NCI-H1436 treated with DMSO at 0.1 percent for 48 hours (cell line): ENCODE results near the gene RBM33.
"Not testable (repeated sequence)": the region's sequence is repeated elsewhere in the genome, so short reads cannot be mapped to it uniquely, and the experiment has no call there.

Experiments used
- DNase-seq: peaks from one replicate; lab custom pipeline; 2025; lab: John Stamatoyannopoulos, UW

The RBM33 gene, protein sequence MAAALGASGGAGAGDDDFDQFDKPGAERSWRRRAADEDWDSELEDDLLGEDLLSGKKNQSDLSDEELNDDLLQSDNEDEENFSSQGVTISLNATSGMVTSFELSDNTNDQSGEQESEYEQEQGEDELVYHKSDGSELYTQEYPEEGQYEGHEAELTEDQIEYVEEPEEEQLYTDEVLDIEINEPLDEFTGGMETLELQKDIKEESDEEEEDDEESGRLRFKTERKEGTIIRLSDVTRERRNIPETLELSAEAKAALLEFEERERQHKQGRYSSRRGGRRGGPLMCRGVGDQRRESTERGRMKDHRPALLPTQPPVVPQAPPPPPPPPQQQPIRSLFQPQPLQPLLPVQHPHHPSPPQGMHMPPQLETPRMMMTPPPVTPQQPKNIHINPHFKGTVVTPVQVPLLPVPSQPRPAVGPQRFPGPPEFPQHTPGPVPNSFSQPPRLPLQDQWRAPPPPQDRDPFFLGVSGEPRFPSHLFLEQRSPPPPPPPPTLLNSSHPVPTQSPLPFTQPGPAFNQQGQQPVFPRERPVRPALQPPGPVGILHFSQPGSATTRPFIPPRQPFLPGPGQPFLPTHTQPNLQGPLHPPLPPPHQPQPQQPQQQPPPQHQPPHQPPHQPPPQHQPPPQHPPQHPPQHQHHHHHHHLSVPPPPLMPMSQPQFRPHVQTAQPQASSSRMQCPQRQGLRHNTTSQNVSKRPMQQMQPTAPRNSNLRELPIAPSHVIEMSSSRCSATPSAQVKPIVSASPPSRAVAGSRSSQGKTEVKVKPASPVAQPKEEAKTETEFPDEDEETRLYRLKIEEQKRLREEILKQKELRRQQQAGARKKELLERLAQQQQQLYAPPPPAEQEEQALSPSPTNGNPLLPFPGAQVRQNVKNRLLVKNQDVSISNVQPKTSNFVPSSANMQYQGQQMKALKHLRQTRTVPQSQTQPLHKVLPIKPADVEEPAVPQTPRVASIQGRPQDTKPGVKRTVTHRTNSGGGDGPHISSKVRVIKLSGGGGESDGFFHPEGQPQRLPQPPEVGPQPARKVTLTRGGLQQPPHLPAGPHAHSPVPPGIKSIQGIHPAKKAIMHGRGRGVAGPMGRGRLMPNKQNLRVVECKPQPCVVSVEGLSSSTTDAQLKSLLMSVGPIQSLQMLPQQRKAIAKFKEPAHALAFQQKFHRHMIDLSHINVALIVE

DNA sequence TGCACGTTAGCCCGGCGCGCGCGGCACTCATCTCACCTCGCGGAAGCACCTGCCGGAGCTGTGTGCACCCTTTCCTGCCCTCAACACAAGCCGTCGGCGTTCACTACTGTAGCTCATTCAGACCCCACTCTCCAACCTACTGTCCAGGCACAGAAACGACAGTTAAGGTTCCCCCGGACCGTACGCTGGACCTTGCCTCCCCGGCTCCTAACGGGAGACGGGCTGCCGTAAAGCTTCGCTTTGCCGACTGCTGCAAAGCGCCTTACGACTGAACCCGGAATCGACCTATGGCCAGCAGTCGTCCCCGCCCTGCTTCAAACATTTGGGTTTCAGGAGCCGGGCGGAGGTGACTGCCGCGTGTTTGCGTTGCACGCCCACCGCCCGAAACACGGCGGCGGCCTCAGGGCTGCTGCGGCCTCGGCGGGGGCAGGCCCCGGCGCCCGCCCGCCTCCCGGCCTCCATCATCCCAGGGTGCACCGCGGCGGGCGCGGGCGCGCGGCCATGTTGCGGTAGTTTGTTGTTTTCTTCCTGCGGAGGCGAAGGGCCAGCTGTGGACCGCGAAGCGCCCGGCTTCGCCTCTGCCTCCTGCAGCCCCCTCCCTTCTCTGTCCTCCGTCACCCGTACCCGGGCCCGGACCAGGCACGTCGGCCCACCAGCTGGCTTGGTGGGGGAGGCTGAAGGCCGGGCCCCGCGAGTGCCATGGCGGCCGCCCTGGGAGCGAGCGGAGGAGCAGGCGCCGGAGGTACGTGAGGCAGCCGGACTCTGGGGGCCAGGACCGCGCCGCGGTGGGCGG lies at the start of gene RBM33:
RBM33 (plus strand) TSS at position 484 of the 793 bp plus-strand sequence; CDS start at position 700, 216 bp downstream.
- no peak for DNase-seq

DNA sequence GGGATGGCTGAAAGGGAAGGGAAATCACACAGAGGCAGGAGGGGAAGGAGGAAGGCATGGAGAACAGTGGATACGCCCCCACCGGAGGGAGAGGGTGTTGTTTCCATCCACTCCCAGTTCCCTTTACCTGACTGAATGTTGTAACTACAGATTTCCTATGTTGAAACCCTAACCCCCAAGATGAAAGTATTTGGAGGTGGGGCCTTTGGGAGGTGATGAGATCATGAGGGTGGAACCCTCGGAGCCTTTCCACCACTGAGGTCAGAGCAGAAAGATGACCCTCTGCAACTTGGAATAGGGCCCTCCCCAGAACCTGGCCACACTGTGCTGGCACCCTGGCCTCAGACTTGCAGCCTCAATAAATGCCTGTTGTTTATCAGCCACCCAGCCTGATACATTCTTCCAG lies 49.5 kb upstream of the RBM33 start:
- DNase-seq: no peak

DNA sequence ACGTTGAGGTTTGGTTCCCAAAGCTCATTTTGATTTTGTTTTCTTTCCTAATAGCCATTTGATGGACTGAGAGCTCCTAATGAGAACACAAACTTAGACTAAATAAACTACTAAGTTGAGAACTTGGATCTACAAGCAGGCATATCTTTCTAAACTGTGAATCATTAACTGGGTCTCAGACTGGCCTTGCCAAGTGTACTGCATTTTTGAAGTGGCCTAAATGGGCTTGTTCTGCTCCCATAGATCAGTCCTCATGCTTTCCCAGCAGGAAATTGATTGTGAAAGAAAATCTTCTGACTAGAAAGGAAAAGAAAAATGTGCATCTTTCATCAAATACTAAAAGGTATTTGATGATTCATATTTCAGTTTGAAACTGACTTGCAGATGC lies 46.7 kb upstream of the RBM33 start:
- no peak for DNase-seq

DNA sequence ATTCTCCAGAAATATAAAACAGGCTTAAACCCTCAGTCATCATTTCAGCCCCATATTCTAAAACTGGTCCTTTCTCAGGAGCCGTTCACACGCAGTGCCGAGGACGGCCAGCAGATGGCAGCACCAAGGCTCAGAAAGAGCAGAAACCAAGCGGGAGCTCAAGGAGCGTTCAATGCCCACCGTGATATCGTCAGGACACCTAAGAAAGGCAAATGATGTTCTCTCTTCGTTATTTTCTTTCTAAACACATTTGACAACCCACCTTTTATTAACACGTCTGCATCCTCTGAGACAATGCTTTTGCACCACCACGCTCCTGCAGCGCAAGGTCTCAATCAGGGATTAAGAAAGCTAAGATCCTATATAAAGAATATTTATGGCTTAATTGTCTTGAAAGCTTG lies 45.7 kb upstream of the RBM33 start:
- peak; percentile 9 for DNase-seq

DNA sequence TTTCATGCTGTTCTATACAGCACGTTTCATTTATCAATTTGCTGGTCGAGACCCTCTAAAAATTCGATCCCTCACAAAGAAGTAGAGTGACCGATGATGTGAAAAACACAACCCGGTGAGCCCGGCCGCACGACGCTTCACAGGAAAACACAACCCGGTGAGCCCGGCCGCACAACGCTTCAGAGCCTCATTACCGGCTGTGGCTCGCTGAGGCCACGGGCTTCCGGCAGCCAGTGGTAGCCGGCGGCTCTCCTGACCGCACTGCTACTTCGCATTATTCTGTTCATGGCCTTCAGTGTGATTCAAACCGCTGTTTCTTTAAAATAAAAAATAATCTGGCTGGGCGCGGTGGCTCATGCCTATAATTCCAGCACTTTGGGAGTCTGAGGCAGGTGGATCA lies 42.3 kb upstream of the RBM33 start:
- DNase-seq: no peak

DNA sequence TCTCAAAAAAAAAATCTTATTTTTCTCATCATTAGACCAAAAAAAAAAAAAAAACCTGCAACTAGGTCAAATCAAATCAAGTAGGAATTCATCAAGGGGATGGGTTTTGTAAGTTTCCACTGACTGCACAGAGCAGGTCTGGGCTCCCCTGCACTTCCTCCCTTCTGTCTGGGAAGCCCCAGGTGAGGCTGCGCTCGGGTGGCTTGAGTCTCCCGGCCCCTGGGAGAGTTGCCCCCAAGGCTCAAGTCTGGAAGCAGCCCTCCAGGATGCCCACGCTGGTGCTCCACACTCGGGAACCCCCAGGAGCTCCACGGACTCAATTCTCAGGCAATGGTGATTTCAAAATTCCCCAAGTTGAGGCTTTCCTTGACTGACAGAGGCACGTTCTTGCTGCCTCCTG lies 41.7 kb upstream of the RBM33 start:
- no peak for DNase-seq

DNA sequence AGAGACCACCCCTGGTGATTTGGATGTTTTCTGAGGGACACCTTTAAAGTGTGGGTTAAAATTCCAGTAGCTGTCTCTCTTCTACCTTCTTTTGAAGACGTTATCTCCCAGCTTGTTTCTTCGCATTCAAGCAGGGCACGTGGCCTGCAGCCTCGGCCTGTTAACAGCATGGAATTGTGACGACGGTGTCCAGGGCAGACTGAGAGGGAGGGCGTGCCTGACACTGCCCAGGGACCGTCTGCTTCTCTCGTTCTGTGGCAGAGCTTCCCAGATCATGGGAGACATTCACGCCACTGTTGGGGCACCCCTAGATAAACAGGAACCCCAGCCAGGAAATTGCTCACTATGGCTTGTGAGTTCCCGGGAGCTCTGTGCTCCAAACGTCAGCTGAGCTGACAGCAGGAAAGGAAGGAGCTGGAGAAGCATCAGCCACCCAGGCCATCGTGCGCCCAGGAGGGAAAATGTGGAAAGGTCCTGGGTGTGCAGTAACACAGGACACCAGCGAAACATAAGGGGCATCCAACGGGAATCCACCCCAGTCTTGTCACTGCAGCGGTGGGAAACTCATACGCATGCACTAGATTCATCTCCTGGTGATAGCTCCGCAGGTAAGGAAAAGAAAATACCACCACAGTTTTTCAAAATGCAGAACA lies 41.1 kb upstream of the RBM33 start:
- DNase-seq: no peak

DNA sequence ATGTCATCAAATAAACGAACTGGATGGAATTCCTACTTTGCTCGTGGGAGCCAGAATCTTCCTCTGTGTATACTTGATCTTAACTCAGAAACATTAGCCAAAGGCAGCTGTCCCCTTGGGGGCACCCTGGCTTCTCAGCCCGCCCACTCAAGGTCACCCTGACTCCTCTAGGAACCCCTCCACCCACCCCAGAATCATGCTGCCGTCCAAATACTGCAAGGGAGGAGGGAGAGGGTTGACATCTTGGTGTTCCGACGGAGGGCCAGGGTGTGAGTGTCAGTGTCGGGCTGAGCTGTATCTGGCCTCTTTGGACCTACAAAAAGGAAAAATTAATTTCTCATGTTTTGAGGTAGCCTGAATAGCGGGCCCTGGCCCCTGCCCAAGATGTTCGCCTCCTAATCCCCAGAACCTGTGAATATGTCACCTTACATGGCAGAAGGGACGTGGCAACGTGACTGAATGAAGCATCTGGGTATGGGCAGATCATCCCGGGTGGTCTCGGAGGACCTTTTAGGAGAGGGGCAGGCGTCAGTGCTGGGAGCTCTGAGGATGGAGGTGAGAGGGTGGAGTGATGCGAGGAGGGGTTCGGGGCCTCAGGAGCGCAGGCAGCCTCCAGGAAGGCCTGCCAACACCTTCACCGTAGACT lies 40.5 kb upstream of the RBM33 start:
- no peak for DNase-seq

DNA sequence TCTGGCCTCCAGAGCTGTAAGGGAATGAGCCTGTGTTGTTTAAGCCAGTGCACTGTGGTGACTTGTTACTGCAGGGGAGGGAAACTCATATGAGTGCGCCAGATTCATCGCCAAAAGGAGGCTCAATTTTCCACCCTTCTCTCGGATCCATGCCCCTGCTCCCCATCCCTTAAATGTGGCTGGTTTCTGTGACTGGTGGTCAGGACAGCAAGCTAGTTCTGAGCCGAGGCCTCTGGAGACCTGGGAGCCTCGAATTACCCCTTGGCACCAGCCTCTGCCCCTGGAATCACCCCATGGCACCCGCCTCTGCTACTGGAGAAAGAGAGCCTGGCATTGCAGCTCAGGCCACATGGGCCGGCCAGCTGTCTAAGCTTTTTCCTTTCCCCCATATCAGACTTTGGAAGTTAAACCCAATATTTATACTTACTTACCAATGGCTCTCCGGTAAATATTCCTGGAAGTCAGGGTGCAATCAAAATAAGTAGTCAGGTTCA lies 39.9 kb upstream of the RBM33 start:
- no peak for DNase-seq

DNA sequence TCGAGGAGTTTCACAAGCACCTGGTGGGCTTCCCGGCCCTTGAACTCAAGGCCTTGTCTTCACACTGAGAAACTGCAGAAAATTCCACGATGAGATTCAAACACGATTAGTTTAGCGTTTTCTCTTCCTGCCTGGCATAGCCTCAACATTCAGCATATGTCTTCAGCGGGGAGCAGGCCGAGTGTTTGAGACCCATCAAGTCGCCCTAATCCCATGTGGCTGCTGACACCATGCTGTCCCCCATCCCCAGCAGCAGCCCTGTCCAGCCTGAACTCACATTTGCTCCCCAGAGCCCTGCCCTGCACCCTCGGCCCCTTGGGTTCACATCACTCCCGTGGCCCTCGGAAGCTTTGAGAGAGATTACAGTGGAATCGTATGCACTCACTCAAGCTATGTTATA lies 35.3 kb upstream of the RBM33 start:
- DNase-seq: no peak

DNA sequence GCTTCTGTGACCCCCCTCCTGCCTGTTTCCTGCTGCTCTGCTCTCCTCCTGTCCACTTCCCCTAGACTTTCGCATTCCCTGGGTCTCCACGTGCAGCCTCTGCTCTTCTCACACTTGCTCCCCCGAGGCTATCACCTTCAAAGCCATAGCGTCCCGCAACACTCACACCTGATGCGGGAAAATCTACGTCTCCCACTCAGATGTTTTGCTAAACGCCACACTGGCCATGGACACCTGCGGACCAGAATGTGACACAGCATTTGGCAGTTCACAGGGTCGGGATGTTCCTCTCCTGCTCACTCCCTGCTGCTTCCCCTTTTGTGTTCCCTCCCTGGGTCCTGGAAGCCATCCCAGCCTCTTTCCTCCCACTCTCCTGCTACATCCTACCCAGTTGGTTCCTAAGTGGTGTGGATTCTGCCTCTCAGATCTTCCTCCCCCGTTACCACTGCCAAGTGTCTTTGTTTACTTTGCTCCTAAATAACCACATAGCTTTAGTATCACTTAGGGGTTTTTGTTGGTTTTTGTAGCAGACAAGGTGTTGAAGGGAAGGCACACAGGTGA lies 33.7 kb upstream of the RBM33 start:
- no peak for DNase-seq

DNA sequence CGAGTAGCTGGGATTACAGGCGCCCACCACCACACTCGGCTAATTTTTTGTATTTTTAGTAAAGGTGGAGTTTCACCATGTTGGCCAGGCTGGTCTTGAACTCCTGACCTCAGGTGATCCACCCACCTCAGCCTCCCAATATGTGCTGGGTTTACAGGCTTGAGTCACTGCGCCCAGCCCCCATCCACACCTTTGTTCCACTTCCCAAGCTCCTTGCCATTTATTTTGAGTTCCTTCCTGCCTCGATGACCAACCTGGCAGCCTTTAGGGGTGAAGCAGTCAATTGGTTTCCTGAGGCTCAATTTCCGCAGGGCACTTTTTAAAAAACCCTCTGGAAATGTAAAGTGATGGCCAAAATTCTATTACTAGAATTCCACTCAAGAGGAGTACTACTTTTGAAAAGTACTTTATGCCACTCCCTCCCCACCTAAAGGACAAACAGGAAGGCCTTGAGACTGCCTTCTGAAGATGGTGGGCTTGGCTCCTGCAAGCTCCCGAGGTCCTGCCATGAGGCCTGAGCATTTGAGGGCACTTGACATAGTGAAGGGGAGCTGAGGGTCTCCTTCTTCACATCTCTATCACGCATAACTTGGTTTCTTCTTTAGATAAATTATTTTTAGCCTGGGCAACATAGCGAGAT lies 32.5 kb upstream of the RBM33 start:
- no peak for DNase-seq

DNA sequence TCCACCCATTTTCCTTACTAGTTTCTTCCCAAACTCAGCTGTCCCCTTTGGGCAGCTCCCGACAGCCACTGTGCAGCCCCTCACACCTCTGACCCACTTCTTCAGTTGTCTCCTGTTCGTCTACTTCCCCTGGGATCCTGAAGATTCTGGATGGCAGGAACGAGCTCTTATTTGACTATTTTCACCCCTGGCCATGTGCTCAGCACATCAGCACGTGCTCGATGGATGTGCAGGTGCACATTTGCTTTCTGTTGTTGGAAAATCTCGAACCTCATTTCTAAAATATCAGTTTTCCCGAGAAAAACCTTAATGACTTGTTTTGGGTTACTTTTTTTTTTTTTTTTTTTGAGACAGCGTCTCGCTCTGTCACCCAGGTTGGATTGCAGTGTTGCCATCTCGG lies 31.8 kb upstream of the RBM33 start:
- no peak for DNase-seq

DNA sequence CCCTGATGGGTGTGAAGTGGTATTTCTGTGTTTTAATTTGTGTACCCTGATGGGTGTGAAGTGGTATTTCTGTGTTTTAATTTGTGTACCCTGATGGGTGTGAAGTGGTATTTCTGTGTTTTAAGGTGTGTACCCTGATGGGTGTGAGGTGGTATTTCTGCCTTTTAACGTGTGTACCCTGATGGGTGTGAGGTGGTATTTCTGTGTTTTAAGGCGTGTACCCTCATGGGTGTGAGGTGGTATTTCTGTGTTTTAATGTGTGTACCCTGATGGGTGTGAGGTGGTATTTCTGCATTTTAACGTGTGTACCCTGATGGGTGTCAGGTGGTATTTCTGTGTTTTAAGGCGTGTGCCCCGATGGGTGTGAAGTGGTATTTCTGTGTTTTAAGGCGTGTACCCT lies 29.4 kb upstream of the RBM33 start:
- not testable (repeated sequence) for DNase-seq

DNA sequence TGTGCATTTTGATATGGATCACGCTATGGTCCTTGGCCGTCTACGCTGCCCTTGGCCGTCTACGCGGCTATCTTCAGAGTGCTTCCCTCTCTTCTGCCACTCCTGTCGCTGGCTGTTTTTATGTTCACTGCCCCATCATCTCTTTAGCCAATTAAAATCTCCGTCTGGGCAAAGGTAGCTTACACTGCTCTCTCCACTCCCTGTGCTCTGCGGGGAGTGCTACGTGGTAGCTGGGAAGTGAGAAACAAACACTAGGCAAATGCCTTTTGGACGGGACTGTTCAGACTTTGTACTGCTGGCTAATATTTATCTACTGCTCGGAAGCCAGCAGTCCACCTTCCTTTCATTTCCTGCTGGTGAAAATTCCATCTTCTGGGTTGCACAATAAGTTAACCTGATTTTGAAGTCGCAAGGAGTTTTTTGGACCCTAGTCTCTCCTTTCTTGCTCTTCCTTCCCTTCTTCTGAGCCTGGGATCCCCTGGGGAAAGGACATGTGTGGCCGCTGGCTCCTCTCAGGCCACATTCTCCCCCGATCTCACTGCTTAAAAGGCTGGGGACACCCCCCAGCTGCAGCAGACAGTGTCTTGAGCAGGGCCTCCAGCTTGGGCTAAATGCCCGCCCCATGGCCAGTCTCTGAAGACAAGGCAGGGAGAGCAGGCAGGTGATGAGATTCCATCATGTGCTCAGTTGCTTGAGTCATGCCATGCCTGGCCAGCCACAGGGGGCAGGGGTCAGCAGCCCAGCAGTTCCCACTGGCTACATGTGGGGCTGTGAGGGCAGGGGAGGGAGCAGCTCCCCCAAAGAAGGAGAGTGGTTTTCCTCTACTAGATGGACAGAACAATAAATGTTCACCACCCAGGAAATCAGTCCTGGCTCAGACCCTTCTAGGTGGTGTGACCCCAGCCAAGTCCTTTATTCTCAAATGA lies 25.5 kb upstream of the RBM33 start:
- DNase-seq: no peak

DNA sequence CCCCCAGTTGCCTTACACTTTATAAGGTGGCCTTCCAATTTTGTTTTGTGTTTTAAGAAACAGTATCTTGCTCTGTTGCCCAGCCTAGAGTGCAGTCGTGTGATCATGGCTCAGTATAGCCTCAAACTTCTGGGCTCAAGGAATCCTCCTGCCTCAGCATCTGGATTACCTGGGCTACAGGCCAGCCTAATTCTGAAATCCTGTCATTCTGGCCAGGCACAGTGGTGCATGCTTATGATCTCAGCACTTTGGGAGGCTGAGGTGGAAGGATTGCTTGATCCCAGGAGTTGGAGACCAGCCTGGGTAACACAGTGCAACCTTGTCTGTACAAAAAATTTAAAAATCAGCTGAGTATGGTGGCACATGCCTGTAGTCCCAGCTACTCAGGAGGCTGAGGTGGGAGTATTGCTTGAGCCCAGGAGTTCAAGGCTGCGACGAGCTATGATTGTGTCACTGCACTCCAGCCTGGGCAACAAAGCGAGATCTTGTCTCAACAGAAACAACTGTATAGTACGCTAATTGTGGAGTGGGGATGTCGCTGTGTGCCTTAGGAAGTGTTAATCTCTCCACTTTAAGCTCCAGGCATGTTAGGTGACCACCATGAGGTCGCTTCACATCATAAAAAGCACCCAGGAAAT lies 24.7 kb upstream of the RBM33 start:
- no peak for DNase-seq

DNA sequence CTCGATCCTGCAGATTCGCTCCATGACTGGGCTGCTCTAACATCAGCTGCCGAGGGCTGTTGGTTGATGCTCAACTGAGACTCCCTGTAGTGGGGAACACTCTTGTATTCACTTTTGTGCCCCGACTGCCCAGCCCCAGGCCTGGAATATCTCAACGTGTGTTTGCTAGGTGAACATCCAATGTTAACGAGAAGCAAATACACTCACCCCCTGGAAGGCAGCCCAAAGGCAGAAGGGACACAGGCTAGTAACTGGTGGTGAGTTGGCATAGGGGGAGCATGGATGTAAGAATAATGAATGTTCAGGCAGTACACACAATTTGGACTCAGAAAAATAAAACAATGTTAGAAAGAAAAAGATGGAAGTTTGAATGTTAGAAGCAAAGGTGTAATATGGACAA lies 24.0 kb upstream of the RBM33 start:
- DNase-seq: no peak

DNA sequence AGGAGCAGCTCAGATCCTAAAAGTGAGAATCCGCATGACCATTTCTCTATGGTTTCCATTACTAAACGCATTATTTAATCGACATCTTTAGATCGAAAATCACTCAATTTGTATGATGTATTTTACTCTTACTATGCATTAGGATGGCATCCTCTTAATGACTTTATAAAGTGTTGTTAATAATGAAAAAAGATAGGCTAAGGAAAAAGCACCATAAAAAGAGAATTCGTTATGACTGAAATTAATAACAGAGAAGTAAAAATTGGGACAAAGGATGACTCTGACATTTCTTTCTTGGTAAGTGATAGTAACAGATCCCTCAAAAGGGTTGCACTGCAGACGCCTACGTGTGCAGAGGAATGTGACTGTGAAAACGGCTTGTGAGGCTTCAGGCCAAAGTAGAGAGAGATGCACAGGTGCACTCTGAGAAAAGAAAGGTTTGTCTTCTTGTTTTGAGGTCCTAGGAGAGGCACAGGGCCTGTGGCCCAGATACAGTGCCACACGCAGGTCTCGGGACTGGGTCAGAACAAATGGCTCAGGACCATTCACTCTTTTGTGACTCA lies 23.0 kb upstream of the RBM33 start:
- DNase-seq: no peak
